Cardiac fibroblast (primary cell): ENCODE data around the gene LRMDA.
A peak's percentile ranks its signal among the peaks of the same experiment; 100 is the strongest.

Experiments used
- DNase-seq, 2 donors: peaks; one replicate each; pipeline versions ENCODE4 v3.0.0 to v3.0.0-alpha.2; 2010; ENCODE audit warnings: low read depth in 2 of 2
- H3K4me3 ChIP-seq, 2 donors: replicated peaks in 1 of 2; 1 replicate in 1 of 2; 2 replicates in 1 of 2; pipeline ENCODE4 v1.5.1; 2011; ENCODE audit warnings: low read depth in 2 of 2, low read length in 2 of 2, mild to moderate bottlenecking in 2 of 2, moderate library complexity in 1 of 2
- CTCF ChIP-seq: IDR thresholded peaks from one replicate; pipeline ENCODE4 v1.5.1; 2011; ENCODE audit warnings: low read depth, mild to moderate bottlenecking, low read length, inconsistent platforms

LRMDA gene

GRCh38 chr10:76234499-76235226 is 803.2 kb downstream of the LRMDA start:
- no peak for TF ChIP-seq CTCF
- no peak overlapping the region for H3K4me3 ChIP-seq
- DNase-seq = no peak

GRCh38 chr10:76236356-76236755 is 804.9 kb downstream of the LRMDA start:
- no peak for TF ChIP-seq CTCF
- no peak for DNase-seq
- H3K4me3 ChIP-seq = no peak overlapping the region

- no peak overlapping the region for H3K4me3 ChIP-seq
- TF ChIP-seq CTCF = no peak
- no peak for DNase-seq
These were observed 811.5 kb downstream of the LRMDA start for GRCh38 chr10:76242956-76243355.

- DNase-seq = peak in 1 of 2 donors; percentile 59
- no peak for TF ChIP-seq CTCF
- no peak overlapping the region for H3K4me3 ChIP-seq
These were observed 812.8 kb downstream of the LRMDA start for GRCh38 chr10:76244061-76244686.

GRCh38 chr10:76245951-76246495 is 814.6 kb downstream of the LRMDA start:
- H3K4me3 ChIP-seq = no peak overlapping the region
- DNase-seq = no peak
- no peak for TF ChIP-seq CTCF

GRCh38 chr10:76248649-76249200 is 817.3 kb downstream of the LRMDA start:
- peak in 1 of 2 donors; percentile 36 for DNase-seq
- no peak overlapping the region for H3K4me3 ChIP-seq
- TF ChIP-seq CTCF = no peak
